WTC11 (cell line): ENCODE data around the gene ARL4A. TPM values are rescaled to one million over a fixed set of nuclear protein-coding genes. Genes with fewer than 3 reads are reported as not detected.
"Not testable (repeated sequence)": the region's sequence is repeated elsewhere in the genome, so short reads cannot be mapped to it uniquely, and the experiment has no call there.

Experiments used
- ATAC-seq: fragments of 200-7000 bp; cut with Tn5 transposase; 2 replicates; pipeline ENCODE4 v1.10.0; 2021; ENCODE audit warnings: mild to moderate bottlenecking, moderate library complexity
- CTCF ChIA-PET: fragments of 300-600 bp; sonication (Branson Sonifier 250); formaldehyde crosslinking; loops from one replicate; lab custom pipeline; 2021; ENCODE audit warnings: antibody characterized with exemption; lab: Charles Lee
- POLR2A ChIA-PET: fragments of 350-600 bp; sonication (Branson Sonifier 250); formaldehyde crosslinking; loops from one replicate; lab custom pipeline; 2021; ENCODE audit warnings: antibody characterized with exemption; lab: Charles Lee
- DNase-seq: peaks from one replicate; pipeline ENCODE4 v3.0.0; 2021; ENCODE audit warnings: low spot score
- H3K27ac Mint-ChIP-seq: 2 replicates; pipeline ENCODE4 v1.8.0; 2021; ENCODE audit warnings: mixed read lengths
- H3K27me3 Mint-ChIP-seq: 2 replicates; pipeline ENCODE4 v1.8.0; 2021; ENCODE audit warnings: low read depth, mild to moderate bottlenecking, moderate library complexity, mixed read lengths
- H3K36me3 Mint-ChIP-seq: 2 replicates; pipeline ENCODE4 v1.8.0; 2021; ENCODE audit warnings: mixed read lengths
- H3K4me1 Mint-ChIP-seq: 2 replicates; pipeline ENCODE4 v1.8.0; 2022; ENCODE audit warnings: mixed read lengths
- H3K4me3 Mint-ChIP-seq: 2 replicates; pipeline ENCODE4 v1.8.0; 2021; ENCODE audit warnings: mild to moderate bottlenecking, moderate library complexity, mixed read lengths
- H3K9me3 Mint-ChIP-seq: 2 replicates; pipeline ENCODE4 v1.8.0; 2021; ENCODE audit warnings: mixed read lengths
- ATF1 ChIP-seq: sonication (generic); formaldehyde crosslinking; IDR thresholded peaks from 2 replicates; pipeline ENCODE4 v1.8.1; 2023; ENCODE audit warnings: mild to moderate bottlenecking, moderate library complexity, missing genetic modification reagents
- ATF2 ChIP-seq: sonication (generic); formaldehyde crosslinking; IDR thresholded peaks from 2 replicates; pipeline ENCODE4 v1.8.1; 2022; ENCODE audit warnings: low read depth, missing genetic modification reagents, borderline replicate concordance
- CREM ChIP-seq: sonication (generic); formaldehyde crosslinking; IDR thresholded peaks from 2 replicates; pipeline ENCODE4 v1.8.1; 2022; ENCODE audit warnings: mild to moderate bottlenecking, missing genetic modification reagents, moderate library complexity
- FOXP1 ChIP-seq: sonication (generic); formaldehyde crosslinking; IDR thresholded peaks from 2 replicates; pipeline ENCODE4 v1.8.0; 2022; ENCODE audit warnings: missing genetic modification reagents, mild to moderate bottlenecking, moderate library complexity, borderline replicate concordance
- HMGXB4 ChIP-seq: sonication (generic); formaldehyde crosslinking; IDR thresholded peaks from 2 replicates; pipeline ENCODE4 v1.8.1; 2023; ENCODE audit warnings: mild to moderate bottlenecking, moderate library complexity, missing genetic modification reagents
- JAZF1 ChIP-seq: fragments of 250-450 bp; sonication (Bioruptor Pico); IDR thresholded peaks from 2 replicates; pipeline ENCODE4 v1.9.0; 2021; ENCODE audit warnings: moderate library complexity, mild to moderate bottlenecking, inconsistent platforms
- MLX ChIP-seq: sonication (generic); formaldehyde crosslinking; IDR thresholded peaks from 2 replicates; pipeline ENCODE4 v1.8.1; 2023; ENCODE audit warnings: mild to moderate bottlenecking, missing genetic modification reagents, moderate library complexity
- MXD4 ChIP-seq: fragments of 250-450 bp; sonication (Bioruptor Pico); IDR thresholded peaks from 2 replicates; pipeline ENCODE4 v1.8.0; 2021; ENCODE audit warnings: mild to moderate bottlenecking, moderate library complexity, borderline replicate concordance
- NFE2L1 ChIP-seq: sonication (generic); formaldehyde crosslinking; IDR thresholded peaks from 2 replicates; pipeline ENCODE4 v1.8.1; 2023; ENCODE audit warnings: missing genetic modification reagents
- RELA ChIP-seq: sonication (generic); formaldehyde crosslinking; IDR thresholded peaks from 2 replicates; pipeline ENCODE4 v1.8.1; 2022; ENCODE audit warnings: missing genetic modification reagents, mild to moderate bottlenecking, borderline replicate concordance
- SP1 ChIP-seq: sonication (generic); formaldehyde crosslinking; conservative IDR thresholded peaks from 2 replicates; pipeline ENCODE4 v1.8.1; 2022; ENCODE audit warnings: missing genetic modification reagents
- TEAD1 ChIP-seq: sonication (generic); formaldehyde crosslinking; IDR thresholded peaks from 2 replicates; pipeline ENCODE4 v1.8.0; 2022; ENCODE audit warnings: mild to moderate bottlenecking, missing genetic modification reagents
- TEAD4 ChIP-seq: sonication (generic); formaldehyde crosslinking; IDR thresholded peaks from 2 replicates; pipeline ENCODE4 v1.8.0; 2022; ENCODE audit warnings: mild to moderate bottlenecking, missing genetic modification reagents
- ZBTB43 ChIP-seq: sonication (generic); formaldehyde crosslinking; IDR thresholded peaks from 2 replicates; pipeline ENCODE4 v1.8.1; 2023; ENCODE audit warnings: mild to moderate bottlenecking, missing genetic modification reagents
- ZNF121 ChIP-seq: sonication (generic); formaldehyde crosslinking; IDR thresholded peaks from 2 replicates; pipeline ENCODE4 v1.8.0; 2023; ENCODE audit warnings: missing genetic modification reagents
- ZNF138 ChIP-seq: sonication (generic); formaldehyde crosslinking; conservative IDR thresholded peaks from 2 replicates; pipeline ENCODE4 v1.8.1; 2022; ENCODE audit warnings: mild to moderate bottlenecking, moderate library complexity, missing genetic modification reagents
- ZNF219 ChIP-seq: sonication (generic); formaldehyde crosslinking; IDR thresholded peaks from 2 replicates; pipeline ENCODE4 v1.8.0; 2023; ENCODE audit warnings: missing genetic modification reagents, mild to moderate bottlenecking, borderline replicate concordance
- ZNF317 ChIP-seq: sonication (generic); formaldehyde crosslinking; IDR thresholded peaks from 2 replicates; pipeline ENCODE4 v1.8.1; 2023; ENCODE audit warnings: low read depth, mild to moderate bottlenecking, moderate library complexity, missing genetic modification reagents, borderline replicate concordance
- ZNF396 ChIP-seq: fragments of 250-450 bp; sonication (Bioruptor Pico); IDR thresholded peaks from 2 replicates; pipeline ENCODE4 v1.8.0; 2021; ENCODE audit warnings: mild to moderate bottlenecking, moderate library complexity, borderline replicate concordance
- ZNF425 ChIP-seq: fragments of 250-450 bp; sonication (Bioruptor Pico); conservative IDR thresholded peaks from 2 replicates; pipeline ENCODE4 v1.9.0; 2021; ENCODE audit warnings: mild to moderate bottlenecking
- total RNA-seq: library from RNA; stranded (reverse); gene quantifications from 3 replicates; pipeline ENCODE4 v1.2.3, GENCODE V29; 2021

ARL4A gene
- total RNA-seq, 1 experiment from 2014 or later: 25.4 TPM

GRCh38 chr7:12660423-12660822 is 27.0 kb upstream of the ARL4A start:
- H3K4me3 Mint-ChIP-seq, H3K27me3 Mint-ChIP-seq: not testable (repeated sequence)
- H3K27ac Mint-ChIP-seq: 0 out of 2 replicates have a peak overlapping the region, but pooled peaks have one; percentile 32
- peak; percentile 53 for DNase-seq
- TF ChIP-seq TEAD1: peak; percentile 53; the same call in 1 of the 2 replicates
- TF ChIP-seq, all 79 proteins: peak for 1; not testable (repeated sequence) for 78
- H3K36me3 Mint-ChIP-seq, POLR2A ChIA-PET, CTCF ChIA-PET, H3K9me3 Mint-ChIP-seq, H3K4me1 Mint-ChIP-seq: not testable (repeated sequence)
- peak; percentile 61 for ATAC-seq

- H3K9me3 Mint-ChIP-seq, DNase-seq, H3K36me3 Mint-ChIP-seq, H3K4me1 Mint-ChIP-seq, H3K27me3 Mint-ChIP-seq, POLR2A ChIA-PET, ATAC-seq, H3K4me3 Mint-ChIP-seq, CTCF ChIA-PET, H3K27ac Mint-ChIP-seq: not testable (repeated sequence)
Measured at GRCh38 chr7:12660986-12661385, 26.4 kb upstream of the ARL4A start.

GRCh38 chr7:12661581-12661980 is 25.9 kb upstream of the ARL4A start:
- TF ChIP-seq ZNF396 (CRISPR knock-in tag) (no peak), ZNF121 (CRISPR knock-in tag) (no peak), ZNF317 (CRISPR knock-in tag) (no peak), TEAD4 (no peak), SP1 (CRISPR knock-in tag) (no peak), ATF2 (CRISPR knock-in tag) (no peak), CREM (no peak), MLX (CRISPR knock-in tag) (no peak), JAZF1 (CRISPR knock-in tag) (no peak), ZNF219 (CRISPR knock-in tag) (no peak), NFE2L1 (CRISPR knock-in tag) (no peak)
- no peak overlapping the region for H3K4me3 Mint-ChIP-seq
- ChIA-PET CTCF (no interaction called here), POLR2A (no interaction called here)
- no peaks in the 10 kb centered on the region for H3K27me3 Mint-ChIP-seq
- no peak overlapping the region for H3K27ac Mint-ChIP-seq
- H3K4me1 Mint-ChIP-seq: peaks cover 9% of the 10 kb centered on the region; the same call in 1 of the 2 replicates
- no peak for ATAC-seq
- no peak for DNase-seq
- peaks cover 10% of the 10 kb centered on the region for H3K9me3 Mint-ChIP-seq
- no peaks in the 10 kb centered on the region for H3K36me3 Mint-ChIP-seq

- DNase-seq: no peak
- no peak for ATAC-seq
- H3K27me3 Mint-ChIP-seq: no peaks in the 10 kb centered on the region
- H3K36me3 Mint-ChIP-seq: no peaks in the 10 kb centered on the region
- H3K4me1 Mint-ChIP-seq: no peaks in the 10 kb centered on the region
- H3K27ac Mint-ChIP-seq: no peak overlapping the region
- POLR2A ChIA-PET: no interaction called here
- H3K4me3 Mint-ChIP-seq: no peak overlapping the region
- H3K9me3 Mint-ChIP-seq: peaks cover 3% of the 10 kb centered on the region
- CTCF ChIA-PET: interaction anchor here (1.9 kb wide), 1 partner anchor 16 kb away, joined by 7 read pairs; the partner anchor contains the start of gene ARL4A
- TF ChIP-seq MXD4 (CRISPR knock-in tag): no peak
- TF ChIP-seq RELA: no peak
- TF ChIP-seq ZBTB43: no peak
- TF ChIP-seq ATF1: no peak
- TF ChIP-seq ZNF138 (CRISPR knock-in tag): no peak
- no peak for TF ChIP-seq FOXP1 (CRISPR knock-in tag)
- TF ChIP-seq ATF2 (CRISPR knock-in tag): no peak
- TF ChIP-seq ZNF425 (CRISPR knock-in tag): no peak
- no peak for TF ChIP-seq HMGXB4
Measured at GRCh38 chr7:12670000-12670729, 17.3 kb upstream of the ARL4A start.
